NCI-H146 (cell line): ENCODE results near the gene RCSD1.
"Not testable (repeated sequence)": the region's sequence is repeated elsewhere in the genome, so short reads cannot be mapped to it uniquely, and the experiment has no call there.

Source experiments
- DNase-seq: peaks from one replicate; lab custom pipeline; 2025; lab: John Stamatoyannopoulos, UW

Gene RCSD1

GRCh38 chr1:167629681-167630567 lies at the start of gene RCSD1:
Gene RCSD1 (plus strand): TSS chr1:167630232. CDS start chr1:167630424, 192 bp downstream.
- no peak for DNase-seq

- DNase-seq = no peak
Measured at GRCh38 chr1:167582064-167582463, 48.0 kb upstream of the RCSD1 start.

GRCh38 chr1:167582722-167583121 lies 47.3 kb upstream of the RCSD1 start:
- DNase-seq = no peak

GRCh38 chr1:167584581-167584980 lies 45.5 kb upstream of the RCSD1 start:
- DNase-seq = no peak

GRCh38 chr1:167587342-167587741 lies 42.7 kb upstream of the RCSD1 start:
- no peak for DNase-seq

GRCh38 chr1:167587872-167588271 lies 42.2 kb upstream of the RCSD1 start:
- DNase-seq = no peak

GRCh38 chr1:167588361-167588760 lies 41.7 kb upstream of the RCSD1 start:
- no peak for DNase-seq

- no peak for DNase-seq
Measured at GRCh38 chr1:167592475-167592874, 37.6 kb upstream of the RCSD1 start.

GRCh38 chr1:167593860-167594259 lies 36.2 kb upstream of the RCSD1 start:
- DNase-seq = no peak

- no peak for DNase-seq
Measured at GRCh38 chr1:167594822-167595221, 35.2 kb upstream of the RCSD1 start.

GRCh38 chr1:167599957-167600581 lies 30.0 kb upstream of the RCSD1 start:
- DNase-seq = no peak

- DNase-seq = no peak
Measured at GRCh38 chr1:167601442-167602383, 28.3 kb upstream of the RCSD1 start.

- no peak for DNase-seq
Measured at GRCh38 chr1:167602840-167603239, 27.2 kb upstream of the RCSD1 start.

GRCh38 chr1:167605576-167605975 lies 24.5 kb upstream of the RCSD1 start:
- no peak for DNase-seq

GRCh38 chr1:167611983-167612382 lies 18.0 kb upstream of the RCSD1 start:
- DNase-seq = no peak

- no peak for DNase-seq
Measured at GRCh38 chr1:167612587-167613385, 17.2 kb upstream of the RCSD1 start.

GRCh38 chr1:167613984-167614383 lies 16.0 kb upstream of the RCSD1 start:
- DNase-seq = not testable (repeated sequence)

GRCh38 chr1:167614851-167615250 lies 15.2 kb upstream of the RCSD1 start:
- DNase-seq = no peak

- no peak for DNase-seq
Measured at GRCh38 chr1:167616521-167616920, 13.5 kb upstream of the RCSD1 start.

GRCh38 chr1:167617153-167618147 lies 12.6 kb upstream of the RCSD1 start:
- no peak for DNase-seq
